GM19372 (cell line): ENCODE measurements around the gene QKI.
"Not testable (repeated sequence)": the region's sequence is repeated elsewhere in the genome, so short reads cannot be mapped to it uniquely, and the experiment has no call there.

Experiments
- ATAC-seq: cut with Tn5 transposase; IDR thresholded peaks from one replicate; pipeline ENCODE4 v1.9.1; 2021; ENCODE audit warnings: mild to moderate bottlenecking, low read depth, moderate library complexity; ENCODE audit not compliant: unreplicated experiment

QKI gene

DNA sequence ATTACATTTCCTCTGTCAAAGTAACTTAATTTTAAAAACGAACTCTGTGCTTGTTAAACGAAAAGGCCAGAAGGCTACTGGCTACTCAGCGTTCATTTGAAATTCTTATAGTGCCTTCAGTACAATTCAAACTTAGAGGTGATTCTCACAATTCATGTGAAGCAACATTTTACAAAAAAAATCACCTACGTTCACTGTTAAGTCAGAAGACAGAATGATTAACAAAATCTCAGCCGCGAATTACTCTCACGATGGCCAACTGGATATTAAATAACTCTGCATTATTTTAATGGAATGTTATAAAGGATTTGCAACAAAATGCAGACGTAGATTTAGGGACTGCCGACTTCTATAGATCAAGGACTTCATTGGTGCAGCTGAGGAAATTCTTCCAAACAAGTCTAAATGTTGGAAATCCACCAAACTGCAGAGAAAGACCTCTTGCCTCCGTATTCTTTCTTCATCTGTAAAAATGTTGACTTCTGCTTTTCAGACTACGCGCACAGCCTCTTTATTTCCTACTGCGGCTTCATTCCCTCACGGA, 1.6 kb upstream of the QKI start:
- no peak for ATAC-seq

- ATAC-seq: peak; percentile 48
Measured at GRCh38 chr6:163413345-163414116, 987 bp upstream of the QKI start.

DNA sequence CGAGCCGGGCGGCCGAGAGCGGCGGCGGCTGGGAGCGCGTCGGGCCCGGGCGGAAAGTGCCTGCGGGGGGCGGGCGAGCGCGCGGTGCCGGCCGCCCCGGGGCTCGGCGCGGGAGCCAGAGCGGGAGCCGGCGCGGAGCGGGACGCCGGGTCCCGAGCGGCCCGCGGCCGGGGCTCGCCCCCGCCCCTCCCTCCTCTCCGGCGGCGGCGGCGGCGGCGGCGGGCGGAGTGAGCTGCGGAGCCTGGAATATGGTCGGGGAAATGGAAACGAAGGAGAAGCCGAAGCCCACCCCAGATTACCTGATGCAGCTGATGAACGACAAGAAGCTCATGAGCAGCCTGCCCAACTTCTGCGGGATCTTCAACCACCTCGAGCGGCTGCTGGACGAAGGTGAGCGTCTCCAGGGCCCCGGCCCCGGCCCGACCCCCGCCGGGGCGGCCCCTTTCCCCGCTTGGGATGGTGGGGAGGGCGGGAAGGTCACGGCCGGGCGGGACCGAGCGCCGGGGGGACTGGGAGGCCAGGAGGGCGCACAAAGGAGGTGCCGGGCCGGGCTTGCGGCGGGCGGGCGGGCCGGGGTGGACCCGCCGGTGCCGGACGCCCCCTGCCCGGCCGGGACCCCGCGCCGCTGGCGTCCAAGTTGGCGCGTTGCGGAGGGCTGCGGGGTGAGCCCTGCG, 565 bp downstream of the QKI start:
- no peak for ATAC-seq

- ATAC-seq: no peak
Measured at GRCh38 chr6:163415620-163416556, 1.4 kb downstream of the QKI start.

GRCh38 chr6:163416557-163417253, 2.2 kb downstream of the QKI start:
- no peak for ATAC-seq

GRCh38 chr6:163417595-163417994, 3.1 kb downstream of the QKI start:
- no peak for ATAC-seq

- ATAC-seq: no peak
Measured at GRCh38 chr6:163418311-163419029, 4.0 kb downstream of the QKI start.

DNA sequence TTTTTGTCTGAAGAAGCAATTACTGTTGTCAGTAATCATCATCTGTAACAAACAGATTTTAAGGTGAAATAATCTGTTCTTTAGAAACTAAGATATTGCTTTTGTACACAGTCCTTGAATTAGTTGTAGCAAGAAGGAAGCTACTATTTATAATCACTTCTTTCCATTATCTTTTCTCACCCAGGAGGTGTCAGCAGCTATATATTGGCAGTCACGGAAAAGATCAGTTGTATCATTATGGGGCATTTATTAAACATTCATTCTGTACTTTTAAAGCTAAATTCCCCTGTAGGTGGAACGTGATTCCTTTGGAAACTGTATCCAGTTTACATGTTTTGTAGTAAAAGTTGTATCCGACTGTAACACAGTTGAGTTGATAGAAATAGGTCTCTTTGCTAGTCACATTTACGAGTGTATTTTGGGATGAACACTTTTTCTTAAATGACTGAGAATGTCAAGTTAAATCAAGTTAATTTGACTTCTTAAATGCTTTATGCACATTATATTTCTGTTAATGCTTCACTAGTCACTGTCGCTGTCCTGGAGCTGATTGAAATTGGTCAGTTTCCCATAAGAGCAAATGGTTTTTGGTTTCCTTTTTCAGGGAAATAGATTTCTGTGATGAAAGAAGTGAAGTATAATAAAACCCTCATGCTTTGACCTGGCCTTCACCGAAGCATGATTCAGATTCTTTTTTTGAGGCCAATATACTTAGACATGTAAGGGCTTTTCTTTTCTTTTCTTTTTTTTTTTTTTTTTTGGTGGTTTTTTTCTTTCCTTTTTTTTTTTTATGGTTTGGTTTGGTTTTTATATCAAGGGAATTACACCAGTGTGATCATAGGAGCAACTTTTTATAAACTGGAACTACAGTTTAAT, 5.1 kb downstream of the QKI start:
- ATAC-seq: no peak

DNA sequence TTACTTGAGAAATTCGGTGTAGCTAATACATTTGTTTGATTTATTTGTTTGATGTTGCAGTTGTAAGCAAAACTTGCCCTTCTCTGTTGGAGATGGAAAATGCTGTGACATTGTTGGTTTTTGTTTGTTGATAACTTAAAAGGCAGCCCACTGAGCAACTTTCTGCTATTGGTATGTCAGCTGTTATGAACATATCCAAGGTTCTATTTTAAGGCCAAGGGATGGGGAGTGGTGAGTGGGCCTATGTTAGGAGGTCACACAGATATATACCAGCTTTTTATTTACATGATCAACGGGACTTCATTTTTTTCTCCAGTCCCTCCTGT, 5.7 kb downstream of the QKI start:
- ATAC-seq: no peak

- no peak for ATAC-seq
Measured at GRCh38 chr6:163422550-163422949, 8.0 kb downstream of the QKI start.

DNA sequence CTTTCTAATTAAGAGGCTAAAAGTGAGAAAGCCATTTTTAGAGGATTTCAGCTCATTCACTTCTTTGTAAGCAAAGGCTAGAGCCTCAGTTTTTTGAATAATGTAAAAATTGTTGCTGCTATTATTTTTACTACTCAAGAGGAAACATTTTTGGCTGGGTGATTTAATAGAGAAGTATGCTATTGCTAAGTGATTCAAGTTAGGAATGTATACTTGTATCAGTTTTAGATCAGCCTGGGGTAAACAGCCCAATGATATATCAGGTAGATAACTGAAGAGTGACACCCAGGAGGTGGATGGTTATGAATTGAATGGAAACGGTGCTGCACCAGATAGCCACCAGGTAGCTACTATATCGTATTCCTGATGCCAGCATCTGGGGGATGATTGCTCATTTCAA, 9.2 kb downstream of the QKI start:
- ATAC-seq: no peak

DNA sequence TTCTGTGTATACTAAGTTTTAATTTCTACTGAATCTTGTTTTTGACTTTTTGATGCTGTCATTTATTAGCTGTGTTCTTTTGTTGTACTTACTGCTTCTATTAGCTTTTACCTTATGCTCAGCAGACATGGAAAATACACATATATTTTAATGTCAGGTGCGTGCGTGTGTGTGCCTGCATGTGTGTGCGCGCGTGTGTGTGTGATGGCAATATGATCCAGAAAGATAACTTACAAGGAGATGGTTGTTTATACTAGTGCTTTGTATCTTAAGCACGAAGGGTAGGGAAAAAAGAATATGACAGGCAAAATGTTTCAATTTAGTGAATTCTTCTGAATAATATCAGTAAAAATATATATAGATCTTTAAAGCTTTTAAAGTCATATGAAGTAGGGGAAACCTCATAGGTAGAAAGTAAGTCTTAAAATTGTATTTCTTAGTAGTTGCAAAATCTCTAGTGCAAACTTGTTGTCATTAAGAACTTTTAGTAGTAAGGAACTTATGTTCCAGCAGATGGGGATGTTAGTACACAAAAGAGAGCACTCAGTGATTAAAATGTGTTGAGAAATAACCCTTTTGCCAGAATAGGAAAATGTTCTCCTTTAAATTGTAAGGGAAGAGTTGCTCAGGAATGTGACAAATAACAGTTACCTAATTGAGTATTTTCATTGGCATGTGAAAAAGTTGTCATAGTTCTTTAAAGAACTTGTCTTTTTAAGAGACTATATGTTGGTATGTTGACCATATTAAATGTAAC, 13.2 kb downstream of the QKI start:
- no peak for ATAC-seq

DNA sequence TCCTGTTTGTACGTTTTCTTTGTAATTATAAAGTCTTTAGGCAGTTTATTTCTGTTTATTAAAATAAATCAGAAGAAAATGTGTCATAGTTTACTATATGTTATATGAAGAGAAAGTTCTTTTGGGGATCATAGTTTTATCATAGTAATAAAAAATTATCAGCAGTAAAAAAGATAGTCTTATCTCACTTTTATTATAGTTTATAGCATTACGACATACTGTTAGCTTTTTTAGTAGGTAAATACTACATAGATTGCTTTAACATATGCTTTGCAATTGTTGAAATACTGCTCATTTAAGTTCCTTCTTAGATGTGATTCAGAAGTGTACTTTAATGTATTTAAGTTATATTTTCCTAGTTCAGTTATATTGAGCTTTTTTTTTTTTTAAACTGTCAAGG, 13.9 kb downstream of the QKI start:
- ATAC-seq: no peak

- no peak for ATAC-seq
Measured at GRCh38 chr6:163429858-163430448, 15.4 kb downstream of the QKI start.

GRCh38 chr6:163432300-163432699, 17.8 kb downstream of the QKI start:
- no peak for ATAC-seq

- ATAC-seq: not testable (repeated sequence)
Measured at GRCh38 chr6:163433486-163433885, 19.0 kb downstream of the QKI start.

- ATAC-seq: no peak
Measured at GRCh38 chr6:163435023-163435422, 20.5 kb downstream of the QKI start.

- no peak for ATAC-seq
Measured at GRCh38 chr6:163436843-163437242, 22.3 kb downstream of the QKI start.
